GM18517 (cell line): ENCODE results near the gene BCLAF1.

ENCODE experiments used
- ATAC-seq: cut with Tn5 transposase; IDR thresholded peaks from one replicate; pipeline ENCODE4 v1.9.1; 2021; ENCODE audit warnings: mild to moderate bottlenecking, moderate library complexity; ENCODE audit not compliant: unreplicated experiment

The BCLAF1 gene, protein sequence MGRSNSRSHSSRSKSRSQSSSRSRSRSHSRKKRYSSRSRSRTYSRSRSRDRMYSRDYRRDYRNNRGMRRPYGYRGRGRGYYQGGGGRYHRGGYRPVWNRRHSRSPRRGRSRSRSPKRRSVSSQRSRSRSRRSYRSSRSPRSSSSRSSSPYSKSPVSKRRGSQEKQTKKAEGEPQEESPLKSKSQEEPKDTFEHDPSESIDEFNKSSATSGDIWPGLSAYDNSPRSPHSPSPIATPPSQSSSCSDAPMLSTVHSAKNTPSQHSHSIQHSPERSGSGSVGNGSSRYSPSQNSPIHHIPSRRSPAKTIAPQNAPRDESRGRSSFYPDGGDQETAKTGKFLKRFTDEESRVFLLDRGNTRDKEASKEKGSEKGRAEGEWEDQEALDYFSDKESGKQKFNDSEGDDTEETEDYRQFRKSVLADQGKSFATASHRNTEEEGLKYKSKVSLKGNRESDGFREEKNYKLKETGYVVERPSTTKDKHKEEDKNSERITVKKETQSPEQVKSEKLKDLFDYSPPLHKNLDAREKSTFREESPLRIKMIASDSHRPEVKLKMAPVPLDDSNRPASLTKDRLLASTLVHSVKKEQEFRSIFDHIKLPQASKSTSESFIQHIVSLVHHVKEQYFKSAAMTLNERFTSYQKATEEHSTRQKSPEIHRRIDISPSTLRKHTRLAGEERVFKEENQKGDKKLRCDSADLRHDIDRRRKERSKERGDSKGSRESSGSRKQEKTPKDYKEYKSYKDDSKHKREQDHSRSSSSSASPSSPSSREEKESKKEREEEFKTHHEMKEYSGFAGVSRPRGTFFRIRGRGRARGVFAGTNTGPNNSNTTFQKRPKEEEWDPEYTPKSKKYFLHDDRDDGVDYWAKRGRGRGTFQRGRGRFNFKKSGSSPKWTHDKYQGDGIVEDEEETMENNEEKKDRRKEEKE

DNA sequence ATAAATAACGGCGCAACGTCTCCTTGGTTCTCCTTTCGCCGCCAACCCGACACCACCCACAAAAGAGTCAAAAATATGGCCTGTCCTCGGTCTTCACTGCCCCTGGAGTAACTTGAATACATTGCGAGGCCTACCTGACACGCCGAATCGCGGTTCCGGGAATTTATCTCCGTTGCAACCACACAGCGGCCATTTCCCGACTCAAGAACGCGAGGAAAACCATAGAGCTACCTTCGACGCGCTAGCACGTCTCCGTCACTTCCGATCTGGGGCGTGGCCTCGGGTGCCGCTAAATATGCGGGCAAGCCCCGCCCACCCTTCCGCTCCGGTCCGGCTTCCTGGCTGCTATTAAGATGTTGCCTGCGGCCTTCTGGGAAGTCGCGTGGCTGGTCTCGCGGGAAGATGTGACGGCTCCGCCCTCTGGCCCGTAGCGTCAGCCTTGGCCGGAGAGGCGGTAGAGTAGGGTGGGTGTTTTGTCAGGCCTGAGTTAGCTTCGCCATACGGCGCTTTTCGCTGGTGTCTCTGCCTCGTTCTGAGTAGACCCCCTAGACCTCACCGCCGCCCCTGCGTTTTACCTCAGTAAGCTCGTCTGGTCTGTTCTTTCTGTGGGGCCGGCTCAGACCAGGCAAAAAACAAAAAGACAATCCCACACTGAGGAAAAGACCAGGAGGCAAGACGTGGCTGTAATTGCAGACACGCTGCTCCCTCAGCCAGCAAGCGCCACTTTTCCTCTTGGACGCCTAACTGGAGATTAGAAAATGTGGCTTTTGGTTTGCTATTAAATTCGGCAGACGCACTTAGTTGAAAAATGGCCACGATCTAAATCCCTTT lies at the start of gene BCLAF1:
BCLAF1 (minus strand) TSS at position 268 of the 831 bp plus-strand sequence. CDS start 9,980 bp downstream, outside the sequence.
- peak; percentile 89 for ATAC-seq

DNA sequence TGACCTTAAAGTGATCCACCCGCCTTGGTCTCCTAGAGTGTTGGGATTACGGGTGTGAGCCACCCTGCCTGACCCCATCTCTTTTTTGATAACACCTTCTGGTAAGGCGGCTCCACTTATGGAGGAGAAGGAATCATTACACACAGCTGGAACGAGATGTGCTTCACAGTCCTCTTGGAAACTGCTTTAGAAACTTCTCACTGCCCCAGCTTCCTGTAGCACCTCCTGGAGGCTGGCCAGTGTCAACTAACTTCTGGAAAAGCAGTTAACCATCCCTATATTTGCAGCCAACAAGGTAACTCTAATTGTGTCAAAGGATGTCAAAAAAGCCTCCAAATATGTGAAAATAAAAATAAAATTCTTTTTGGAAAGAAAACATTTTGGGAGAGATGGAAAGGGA lies 48.8 kb upstream of the BCLAF1 start:
- ATAC-seq: no peak

DNA sequence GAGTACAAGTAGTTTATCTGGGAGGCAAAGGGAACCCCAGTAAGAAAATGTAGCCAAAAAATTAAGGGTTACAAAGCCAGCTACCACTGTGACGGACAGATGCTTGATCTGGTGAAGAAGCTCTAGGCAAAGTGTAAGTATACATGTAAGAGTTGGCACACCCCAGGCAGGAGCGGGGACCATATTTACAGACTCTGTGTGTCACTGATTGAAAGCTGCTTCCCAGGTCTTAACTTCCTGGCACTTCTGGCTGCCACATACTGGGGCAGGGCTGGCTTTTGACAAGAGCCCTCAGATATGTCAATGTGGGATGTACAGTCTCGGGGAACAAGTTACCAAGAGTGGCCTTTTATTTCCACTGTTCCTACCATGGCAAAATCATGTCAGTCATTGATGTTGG lies 48.0 kb upstream of the BCLAF1 start:
- no peak for ATAC-seq

DNA sequence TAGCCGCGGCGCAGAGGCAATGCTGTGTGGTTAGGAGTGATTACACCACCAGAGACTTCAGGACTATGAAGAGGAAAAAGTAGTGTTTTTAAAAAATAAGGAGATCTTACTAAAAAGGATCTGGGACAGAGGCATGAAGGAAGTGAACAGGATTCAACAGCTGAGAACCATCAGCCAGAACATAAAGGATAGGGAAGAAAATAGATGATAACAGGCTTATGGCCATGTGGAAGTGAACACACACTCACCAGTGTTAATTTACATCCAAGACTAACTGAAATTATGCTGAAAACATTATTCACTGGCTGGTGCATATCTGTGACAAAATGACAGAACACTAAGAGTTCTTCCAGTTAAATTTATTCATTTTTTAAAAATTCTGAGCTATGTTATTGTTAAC lies 47.5 kb upstream of the BCLAF1 start:
- ATAC-seq: no peak

DNA sequence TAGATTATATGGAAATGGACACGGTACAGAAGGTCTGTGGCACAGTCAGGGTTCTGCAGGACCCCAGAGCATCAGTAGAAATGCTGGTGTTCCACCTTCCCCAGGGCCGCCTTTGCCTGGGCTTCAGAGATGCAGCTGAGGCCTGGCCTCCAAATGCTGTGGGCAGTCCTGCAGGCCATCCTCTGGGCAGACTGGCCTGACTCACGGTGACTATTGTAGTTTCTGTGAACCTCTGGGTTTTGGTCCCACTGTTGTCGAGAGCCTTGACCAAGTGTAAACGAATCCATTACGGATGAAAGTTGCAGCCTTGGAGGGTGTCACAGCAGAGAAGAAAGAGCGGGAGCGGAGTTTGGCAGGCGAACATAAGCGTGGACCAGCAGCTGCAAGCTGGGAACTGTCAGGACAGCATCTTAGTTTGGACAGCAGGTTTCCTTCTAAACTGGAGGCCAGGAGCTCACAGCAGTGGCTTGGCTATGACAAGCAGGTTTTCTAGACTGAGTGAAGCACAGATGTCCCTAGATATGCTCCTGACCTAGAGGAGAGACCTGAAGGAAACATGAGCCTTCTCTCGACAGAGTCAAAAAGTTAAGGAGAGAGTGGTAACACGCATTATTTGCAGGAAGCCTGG lies 46.2 kb upstream of the BCLAF1 start:
- ATAC-seq: no peak

DNA sequence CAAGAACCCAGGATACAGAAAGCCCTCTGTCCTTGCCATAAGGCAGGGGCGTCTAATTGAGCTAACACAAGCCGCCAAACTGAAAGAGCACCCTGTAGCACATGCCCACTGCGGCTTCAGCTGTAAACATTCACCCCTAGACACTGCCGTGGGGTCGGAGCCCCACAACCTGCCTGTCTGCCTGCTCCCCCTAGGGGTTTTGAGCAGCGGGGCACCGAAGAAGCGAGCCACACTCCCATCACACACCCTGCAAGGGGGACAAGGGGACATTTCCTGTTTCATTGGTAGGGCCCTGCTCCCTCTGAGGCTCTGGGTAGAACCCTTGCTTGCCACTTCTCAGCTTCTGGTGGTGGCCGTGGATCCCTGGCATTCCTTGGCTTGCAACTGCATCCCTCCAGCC lies 45.2 kb upstream of the BCLAF1 start:
- ATAC-seq: no peak

DNA sequence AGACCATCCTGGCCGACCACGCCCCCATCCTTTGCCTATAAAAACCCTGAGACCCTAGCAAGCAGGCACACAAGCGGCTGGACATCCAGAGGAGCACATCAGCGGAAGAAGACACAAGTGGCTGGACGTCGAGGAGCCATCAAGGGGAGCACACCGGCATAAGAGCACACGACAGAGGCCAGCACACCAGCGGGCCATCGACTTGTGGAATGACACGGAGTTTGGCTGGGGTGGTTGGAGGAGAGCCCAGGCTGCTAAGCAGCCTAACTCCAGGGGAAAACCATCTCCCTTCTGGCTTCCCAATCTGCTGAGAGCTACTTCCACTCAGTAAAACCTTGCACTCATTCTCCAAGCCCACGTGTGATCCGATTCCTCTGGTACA lies 44.8 kb upstream of the BCLAF1 start:
- ATAC-seq: no peak

DNA sequence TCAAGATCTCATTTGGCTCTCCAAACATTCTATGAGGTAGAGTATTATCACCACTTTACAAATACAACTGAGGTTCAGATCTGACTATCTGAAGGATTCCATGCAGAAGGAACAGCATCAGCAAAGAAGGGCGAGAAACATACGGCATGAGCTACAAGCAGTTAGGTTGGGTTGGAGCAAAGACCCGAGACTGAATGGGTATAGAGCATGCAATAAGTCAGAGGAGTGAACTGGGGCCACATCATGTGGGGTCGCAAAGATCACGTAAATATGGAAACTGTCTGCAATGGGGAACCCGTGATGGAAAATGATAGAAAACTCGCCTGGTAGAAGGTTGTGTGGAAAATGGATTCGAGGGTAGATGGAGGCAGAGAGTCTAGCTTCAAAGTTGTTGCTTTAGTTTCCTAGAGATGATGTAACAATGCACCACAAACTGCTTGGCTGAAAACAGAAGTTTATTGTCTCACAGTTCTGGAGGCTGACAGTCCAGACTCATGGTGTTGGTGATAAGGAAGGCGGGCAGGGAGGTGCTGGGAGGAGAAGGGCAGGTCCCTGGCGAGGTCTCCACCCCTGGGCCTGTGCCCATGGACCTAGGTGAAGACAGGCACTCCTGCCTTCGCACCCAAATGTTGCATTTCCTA lies 44.3 kb upstream of the BCLAF1 start:
- no peak for ATAC-seq

DNA sequence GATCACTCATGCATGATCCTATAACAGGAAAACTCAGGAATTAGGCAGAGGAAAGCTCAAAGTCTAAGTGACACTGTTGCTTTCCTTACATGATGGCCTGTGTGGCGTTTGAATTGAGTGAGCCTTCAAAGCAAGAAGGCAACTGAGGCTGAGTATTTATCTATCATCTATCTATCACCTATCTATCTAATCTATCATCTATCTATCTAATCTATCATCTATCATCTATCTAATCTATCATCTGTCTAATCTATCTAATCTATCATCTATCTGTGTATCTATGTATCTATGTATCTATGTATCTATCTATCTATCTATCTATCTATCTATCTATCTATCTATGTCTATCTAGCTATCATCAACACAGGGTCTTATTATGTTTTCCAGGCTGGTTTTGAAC lies 41.8 kb upstream of the BCLAF1 start:
- ATAC-seq: no peak

DNA sequence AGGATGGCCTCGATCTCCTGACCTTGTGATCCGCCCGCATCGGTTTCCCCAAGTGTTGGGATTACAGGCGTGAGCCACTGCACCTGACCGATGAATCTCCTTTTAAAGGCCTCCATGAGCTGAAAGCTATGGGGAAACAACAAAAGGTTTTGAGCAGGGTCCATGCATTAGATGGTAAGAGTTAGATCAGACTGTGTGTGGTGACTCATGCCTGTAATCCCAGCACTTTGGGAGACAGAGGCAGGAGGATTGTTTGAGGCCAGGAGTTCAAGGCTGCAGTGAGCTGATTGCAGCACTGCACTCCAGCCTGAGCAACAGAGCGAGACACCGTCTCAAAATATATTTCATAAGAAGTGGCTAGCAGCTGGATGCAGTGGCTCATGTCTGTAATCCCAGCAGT lies 41.0 kb upstream of the BCLAF1 start:
- no peak for ATAC-seq

DNA sequence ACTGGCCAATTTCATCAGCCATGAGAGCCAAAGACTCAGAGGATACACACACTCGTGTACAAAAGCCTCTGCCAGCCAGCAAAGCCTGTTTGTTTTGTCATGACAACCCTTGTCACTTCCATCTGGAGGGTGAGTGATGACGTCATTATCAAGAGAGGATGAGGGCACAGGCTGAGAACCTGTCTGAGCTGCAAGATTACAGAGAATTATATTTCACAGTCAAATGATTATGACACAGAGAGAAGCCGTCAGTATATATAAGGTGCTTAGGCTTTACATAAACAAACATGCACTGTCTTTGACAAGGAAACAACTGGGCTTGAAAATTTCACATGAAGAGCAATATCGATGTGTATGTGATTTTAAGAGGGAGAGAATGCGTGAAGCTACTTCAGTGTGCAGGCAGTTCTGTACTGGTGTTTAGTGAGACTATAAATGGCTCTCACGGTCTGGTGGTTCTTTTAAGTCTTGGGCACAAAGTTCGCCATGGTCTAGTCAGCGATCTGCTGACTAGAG lies 36.5 kb upstream of the BCLAF1 start:
- ATAC-seq: no peak

DNA sequence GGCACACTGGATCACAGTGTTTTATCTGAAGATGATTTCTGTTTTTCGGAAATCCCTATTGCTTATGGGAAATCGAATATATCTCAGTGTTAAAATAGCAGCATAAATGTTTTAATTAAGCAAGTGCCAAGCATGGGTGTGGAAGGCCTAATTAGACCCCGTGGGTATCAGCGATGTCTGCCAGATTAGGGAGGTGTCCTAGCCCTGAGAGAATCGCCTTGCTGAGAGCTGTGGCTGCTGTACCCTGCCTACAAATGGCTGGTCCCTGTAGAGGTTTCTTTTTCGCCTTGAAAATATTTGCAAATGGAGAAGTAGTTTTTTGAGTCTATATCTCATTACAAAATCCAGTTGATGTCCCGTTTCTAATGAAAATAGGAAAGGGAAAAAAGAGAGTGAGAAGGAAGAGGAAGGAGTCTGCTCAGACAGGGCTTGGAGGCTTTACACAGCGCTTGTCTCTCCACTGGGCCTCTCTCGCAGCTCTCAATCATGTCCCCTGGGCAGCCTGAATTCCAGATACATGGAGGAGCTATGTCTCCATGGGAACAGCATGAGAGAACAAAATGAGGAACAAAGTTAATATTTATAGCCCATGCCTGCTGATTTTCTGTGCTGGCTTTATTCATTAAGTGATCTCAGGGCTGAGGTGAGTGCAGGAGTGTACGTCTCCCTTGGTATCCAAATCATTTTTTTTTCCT lies 35.2 kb upstream of the BCLAF1 start:
- ATAC-seq: no peak

DNA sequence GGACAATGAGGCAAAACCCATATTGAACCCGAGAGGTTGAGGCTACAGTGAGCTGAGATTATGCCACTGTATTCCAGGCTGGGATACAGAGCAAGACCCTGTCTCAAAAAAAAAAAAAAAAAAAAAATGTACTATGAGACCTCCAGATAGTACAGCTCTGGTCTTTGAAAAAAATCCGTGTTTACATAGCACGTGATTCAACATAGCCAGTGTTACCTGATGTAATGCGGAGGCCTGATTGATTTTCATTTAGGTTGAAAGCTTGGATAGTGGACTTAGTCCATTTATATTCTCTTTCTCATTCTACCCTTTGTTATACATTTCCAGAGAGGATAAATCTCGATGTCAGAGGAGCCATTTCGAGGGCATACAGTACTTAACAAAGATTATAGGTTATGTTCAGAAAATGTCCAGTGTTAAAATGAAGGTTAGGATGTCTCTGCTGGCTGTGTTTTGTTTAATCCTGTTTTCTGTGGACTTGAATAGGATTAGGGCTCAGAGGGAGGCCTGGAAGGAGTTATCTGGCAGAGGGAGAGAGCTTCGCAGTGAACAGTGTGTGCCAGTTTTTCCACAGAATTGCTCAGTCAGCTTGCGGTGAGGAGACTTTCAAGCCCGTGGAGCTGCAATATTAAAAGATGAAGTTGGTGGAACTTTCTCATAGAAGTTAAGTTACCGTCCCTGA lies 33.9 kb upstream of the BCLAF1 start:
- ATAC-seq: no peak

DNA sequence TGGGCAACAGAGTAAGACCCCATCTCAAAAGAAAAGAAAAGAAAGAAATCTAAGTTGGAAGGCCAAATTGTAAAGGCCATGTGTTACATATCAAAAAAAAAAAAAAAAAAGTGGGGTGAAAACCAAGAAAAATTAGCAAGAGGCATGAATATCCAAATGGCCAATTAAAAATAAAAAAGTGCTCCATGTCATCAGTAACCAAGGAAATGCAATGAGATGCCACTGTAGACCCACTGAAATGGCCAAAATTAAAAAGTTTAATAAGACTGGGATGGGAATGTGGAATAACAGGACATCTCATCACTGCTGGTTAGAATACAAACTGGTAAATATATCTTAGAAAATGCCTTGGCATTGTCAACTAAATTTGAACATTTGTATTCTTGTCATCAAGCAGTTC lies 30.1 kb upstream of the BCLAF1 start:
- no peak for ATAC-seq

DNA sequence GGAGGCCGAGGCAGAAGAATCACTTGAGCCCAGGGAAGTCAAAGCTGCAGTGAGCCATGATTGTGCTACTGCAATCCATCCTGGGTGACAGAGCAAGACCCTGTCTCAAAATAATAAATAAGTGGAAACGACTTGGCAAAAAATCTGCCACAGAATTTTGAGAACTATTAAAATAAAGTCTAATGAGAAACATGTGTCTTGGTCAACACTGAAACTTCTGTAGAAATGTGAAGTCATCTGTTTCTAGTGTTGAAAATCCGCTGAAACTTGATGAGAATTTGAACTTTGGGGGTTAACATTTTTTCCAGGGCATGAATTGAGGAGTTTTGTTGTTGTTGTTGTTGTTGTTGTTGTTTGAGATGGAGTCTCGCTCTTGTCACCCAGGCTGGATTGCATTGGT lies 29.0 kb upstream of the BCLAF1 start:
- no peak for ATAC-seq

DNA sequence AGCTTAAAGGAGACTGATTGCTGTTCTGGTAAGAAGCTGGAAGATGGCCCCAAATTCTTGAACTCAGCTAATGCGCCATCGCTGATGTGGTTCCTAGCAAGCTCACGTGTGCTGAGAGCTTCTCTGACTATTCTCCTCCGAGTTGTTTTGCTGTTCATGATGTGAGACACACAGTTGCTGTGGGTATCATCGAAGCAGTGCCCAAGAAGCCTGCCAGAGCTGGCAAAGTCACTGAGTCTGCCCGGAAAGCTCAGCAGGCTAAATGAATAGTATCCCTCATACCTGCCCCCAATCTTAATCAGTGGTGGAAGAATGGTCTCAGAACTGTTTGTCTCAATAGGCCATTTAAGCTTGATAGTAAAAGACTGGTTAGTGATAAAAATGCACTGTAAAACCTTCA lies 28.3 kb upstream of the BCLAF1 start:
- no peak for ATAC-seq

DNA sequence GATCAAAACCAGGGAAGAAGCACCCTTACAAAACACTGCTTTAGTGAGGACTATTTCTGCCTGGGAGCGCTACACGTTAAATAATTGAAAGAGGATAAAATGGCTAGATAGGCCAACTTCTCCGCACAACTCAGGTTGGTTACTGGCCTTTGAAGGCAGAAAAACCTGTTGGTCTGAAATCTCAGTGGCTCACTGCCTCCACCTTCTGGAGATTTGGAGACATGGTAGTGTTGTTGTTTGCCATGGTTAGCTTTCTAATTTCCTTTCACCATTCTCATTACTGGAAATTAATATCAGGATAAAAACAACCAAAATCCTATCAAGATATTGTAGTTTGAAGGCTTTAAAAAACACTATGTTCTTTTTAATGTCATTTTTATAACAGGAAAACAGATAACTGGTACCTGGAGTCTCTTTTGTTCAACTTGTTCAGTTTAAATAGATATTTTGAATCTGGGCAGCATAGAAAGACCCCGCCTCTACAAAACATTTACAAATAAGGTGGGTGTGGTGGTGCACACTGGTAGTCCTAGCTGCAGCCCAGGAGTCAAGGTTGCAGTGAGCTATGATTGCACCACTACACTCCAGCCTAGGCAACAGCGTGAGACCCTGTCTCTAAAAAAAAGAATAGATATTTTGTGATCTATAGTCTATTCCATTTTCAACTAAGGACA lies 27.5 kb upstream of the BCLAF1 start:
- ATAC-seq: peak; percentile 63

DNA sequence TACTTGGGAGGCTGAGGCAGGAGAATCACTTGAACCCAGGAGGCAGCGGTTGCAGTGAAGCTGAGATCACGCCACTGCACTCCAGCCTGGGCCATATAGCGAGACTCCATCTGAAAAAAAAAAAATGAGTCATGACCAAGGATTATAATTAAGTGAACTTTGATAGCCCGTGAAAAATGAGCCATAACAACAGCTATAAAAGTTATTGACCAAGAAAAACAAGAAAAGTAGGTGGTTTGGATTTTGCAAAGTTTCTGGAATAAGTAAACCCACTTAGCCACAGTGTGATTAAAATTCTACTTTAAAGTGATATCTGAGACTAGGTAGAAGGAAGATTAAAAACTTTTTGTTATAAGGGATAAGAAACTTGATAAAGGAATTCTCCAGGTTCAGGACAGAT lies 25.9 kb upstream of the BCLAF1 start:
- ATAC-seq: no peak
